Osteocyte (in vitro differentiated cells): Measurements from ENCODE around the gene GRIK4. TPM values are rescaled to one million over a fixed set of nuclear protein-coding genes. Genes with fewer than 3 reads are reported as not detected.
A peak's percentile ranks its signal among the peaks of the same experiment; 100 is the strongest.
"Not testable (repeated sequence)": the region's sequence is repeated elsewhere in the genome, so short reads cannot be mapped to it uniquely, and the experiment has no call there.

Experiments used
- DNase-seq: peaks from one replicate; pipeline ENCODE4 v3.0.0; 2021; ENCODE audit warnings: mixed read lengths; ENCODE audit not compliant: unreplicated experiment; ENCODE audit errors: extremely low spot score
- H3K27ac Mint-ChIP-seq: one replicate; pipeline ENCODE4 v1.8.0; 2021; ENCODE audit warnings: mild to moderate bottlenecking, mixed read lengths; ENCODE audit not compliant: unreplicated experiment
- H3K27me3 Mint-ChIP-seq: one replicate; pipeline ENCODE4 v1.8.0; 2021; ENCODE audit warnings: mixed read lengths; ENCODE audit not compliant: unreplicated experiment
- H3K36me3 Mint-ChIP-seq: one replicate; pipeline ENCODE4 v1.8.0; 2021; ENCODE audit warnings: mixed read lengths; ENCODE audit not compliant: unreplicated experiment
- H3K4me1 Mint-ChIP-seq: one replicate; pipeline ENCODE4 v1.8.0; 2021; ENCODE audit warnings: mixed read lengths; ENCODE audit not compliant: unreplicated experiment
- H3K4me3 Mint-ChIP-seq: one replicate; pipeline ENCODE4 v1.8.0; 2021; ENCODE audit warnings: mild to moderate bottlenecking, moderate library complexity, mixed read lengths; ENCODE audit not compliant: unreplicated experiment
- H3K9me3 Mint-ChIP-seq: one replicate; pipeline ENCODE4 v1.8.0; 2021; ENCODE audit warnings: mixed read lengths; ENCODE audit not compliant: unreplicated experiment
- total RNA-seq: library from RNA; stranded (reverse); gene quantifications from 2 replicates; pipeline ENCODE4 v1.2.1, GENCODE V29; 2021
- TF ChIP-seq, protein P1 (sequence below): fragments of 200-600 bp; sonication (generic); IDR thresholded peaks from 2 replicates; pipeline ENCODE4 v1.5.0; 2021; ENCODE audit warnings: antibody characterized with exemption, mild to moderate bottlenecking, moderate library complexity

GRIK4 gene
- total RNA-seq, 1 donor from 2014 or later = 0.11 TPM

DNA sequence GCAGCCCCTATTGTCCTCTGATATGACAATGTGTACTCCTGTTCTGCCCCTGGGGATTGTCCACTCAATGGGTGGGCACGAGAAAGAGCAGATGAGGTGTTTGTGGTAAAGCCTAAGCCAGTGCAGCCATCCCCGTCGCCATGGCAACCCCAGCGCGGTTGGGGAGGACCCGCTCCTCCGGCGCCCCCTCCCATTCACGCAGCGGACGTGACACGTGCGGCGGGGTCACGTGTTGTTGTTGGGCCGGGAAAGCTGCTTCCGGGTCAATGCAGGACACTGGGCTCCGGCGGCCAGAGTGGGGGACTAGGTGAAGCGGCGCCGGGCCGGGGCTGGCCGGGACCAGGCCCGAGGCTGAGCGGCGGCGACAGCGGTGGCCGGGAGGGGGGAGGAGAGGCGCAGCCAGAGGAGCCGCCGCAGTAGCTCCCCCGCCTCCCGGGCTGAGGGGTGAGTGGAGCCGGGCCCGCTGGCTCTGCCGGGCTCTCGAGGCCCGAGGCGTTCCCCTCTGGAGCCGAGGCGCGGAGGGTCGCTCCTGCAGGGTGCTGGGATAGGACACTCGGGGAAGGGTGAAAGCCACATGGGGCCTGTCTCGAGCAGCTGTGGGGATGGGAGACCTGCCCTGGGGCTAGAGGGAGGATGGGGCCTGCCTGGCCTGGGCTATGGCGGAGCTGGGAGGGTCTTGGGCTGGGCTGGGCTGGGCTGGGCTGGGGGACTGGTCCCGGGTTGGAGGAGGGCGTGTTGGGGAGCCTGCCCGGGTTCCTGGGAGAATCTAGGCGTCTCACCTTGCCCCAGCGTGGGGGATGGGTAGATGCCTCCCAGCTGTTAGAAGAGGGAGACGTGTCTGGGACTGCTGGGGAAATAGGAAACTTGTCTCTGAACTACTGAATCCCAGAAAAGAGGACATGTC lies 512.6 kb downstream of the GRIK4 start, which contains the start of gene TBCEL:
TBCEL (plus strand) TSS at position 255 of the 904 bp plus-strand sequence. CDS start 21,589 bp downstream, outside the sequence.
- Mint-ChIP-seq H3K36me3 (no peaks in the 10 kb centered on the region), H3K9me3 (no peaks in the 10 kb centered on the region), H3K27me3 (peaks cover 4% of the 10 kb centered on the region), H3K4me3 (peak within 1 kb of the TSS; percentile 76), H3K27ac (peak within 1 kb of the TSS; percentile 44), H3K4me1 (peaks cover 15% of the 10 kb centered on the region)
- peak; percentile 97 for DNase-seq
- TF ChIP-seq, protein P1, sequence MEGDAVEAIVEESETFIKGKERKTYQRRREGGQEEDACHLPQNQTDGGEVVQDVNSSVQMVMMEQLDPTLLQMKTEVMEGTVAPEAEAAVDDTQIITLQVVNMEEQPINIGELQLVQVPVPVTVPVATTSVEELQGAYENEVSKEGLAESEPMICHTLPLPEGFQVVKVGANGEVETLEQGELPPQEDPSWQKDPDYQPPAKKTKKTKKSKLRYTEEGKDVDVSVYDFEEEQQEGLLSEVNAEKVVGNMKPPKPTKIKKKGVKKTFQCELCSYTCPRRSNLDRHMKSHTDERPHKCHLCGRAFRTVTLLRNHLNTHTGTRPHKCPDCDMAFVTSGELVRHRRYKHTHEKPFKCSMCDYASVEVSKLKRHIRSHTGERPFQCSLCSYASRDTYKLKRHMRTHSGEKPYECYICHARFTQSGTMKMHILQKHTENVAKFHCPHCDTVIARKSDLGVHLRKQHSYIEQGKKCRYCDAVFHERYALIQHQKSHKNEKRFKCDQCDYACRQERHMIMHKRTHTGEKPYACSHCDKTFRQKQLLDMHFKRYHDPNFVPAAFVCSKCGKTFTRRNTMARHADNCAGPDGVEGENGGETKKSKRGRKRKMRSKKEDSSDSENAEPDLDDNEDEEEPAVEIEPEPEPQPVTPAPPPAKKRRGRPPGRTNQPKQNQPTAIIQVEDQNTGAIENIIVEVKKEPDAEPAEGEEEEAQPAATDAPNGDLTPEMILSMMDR = no peak

DNA sequence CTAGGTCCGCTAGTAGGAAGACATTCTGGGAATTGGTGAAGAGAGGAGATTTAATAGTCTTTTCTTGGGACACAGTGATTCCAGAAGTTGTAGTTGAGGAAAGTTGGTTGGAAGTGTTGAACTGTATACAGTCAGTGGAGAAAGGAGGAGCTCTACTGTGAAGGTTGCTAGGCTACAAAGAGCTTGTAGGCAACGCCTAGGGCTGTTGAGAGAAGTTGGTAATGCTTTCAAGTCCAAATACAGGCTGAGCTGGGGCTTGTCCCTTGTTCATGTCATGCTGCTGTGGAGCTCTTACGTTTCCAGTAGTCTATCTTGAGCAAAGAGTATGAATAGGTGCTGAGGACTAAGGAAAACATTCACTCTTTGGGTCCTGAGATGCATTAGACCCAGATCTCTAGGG lies 513.4 kb downstream of the GRIK4 start:
- Mint-ChIP-seq H3K4me1 (peaks cover 15% of the 10 kb centered on the region), H3K9me3 (no peaks in the 10 kb centered on the region), H3K27ac (peak overlapping the region; percentile 29), H3K27me3 (peaks cover 1% of the 10 kb centered on the region), H3K4me3 (peak overlapping the region; percentile 76), H3K36me3 (no peaks in the 10 kb centered on the region)
- TF ChIP-seq, protein P1 = no peak
- no peak for DNase-seq

DNA sequence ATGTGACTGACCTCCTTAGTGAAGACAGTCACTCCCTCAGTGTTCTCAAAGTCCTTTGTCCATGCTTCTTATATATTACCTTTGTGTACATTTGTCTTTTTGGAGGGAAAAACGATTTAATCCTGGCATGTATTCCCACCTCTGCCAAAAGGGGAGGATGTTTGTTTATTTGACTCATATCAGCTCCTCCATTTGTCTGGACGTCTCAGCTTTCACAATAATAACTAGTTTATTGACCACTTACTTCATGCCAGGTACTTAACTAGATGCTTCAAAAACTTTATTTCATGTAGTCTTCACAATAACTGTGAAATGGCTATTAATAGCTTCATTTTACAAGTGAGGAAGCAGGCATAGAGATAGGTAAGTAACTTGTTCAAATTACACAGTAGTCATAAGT lies 517.6 kb downstream of the GRIK4 start:
- peaks cover 15% of the 10 kb centered on the region for H3K4me1 Mint-ChIP-seq
- H3K4me3 Mint-ChIP-seq = no peak overlapping the region
- no peaks in the 10 kb centered on the region for H3K27me3 Mint-ChIP-seq
- H3K27ac Mint-ChIP-seq = no peak overlapping the region
- H3K36me3 Mint-ChIP-seq = no peaks in the 10 kb centered on the region
- TF ChIP-seq, protein P1 = no peak
- no peak for DNase-seq
- H3K9me3 Mint-ChIP-seq = no peaks in the 10 kb centered on the region

DNA sequence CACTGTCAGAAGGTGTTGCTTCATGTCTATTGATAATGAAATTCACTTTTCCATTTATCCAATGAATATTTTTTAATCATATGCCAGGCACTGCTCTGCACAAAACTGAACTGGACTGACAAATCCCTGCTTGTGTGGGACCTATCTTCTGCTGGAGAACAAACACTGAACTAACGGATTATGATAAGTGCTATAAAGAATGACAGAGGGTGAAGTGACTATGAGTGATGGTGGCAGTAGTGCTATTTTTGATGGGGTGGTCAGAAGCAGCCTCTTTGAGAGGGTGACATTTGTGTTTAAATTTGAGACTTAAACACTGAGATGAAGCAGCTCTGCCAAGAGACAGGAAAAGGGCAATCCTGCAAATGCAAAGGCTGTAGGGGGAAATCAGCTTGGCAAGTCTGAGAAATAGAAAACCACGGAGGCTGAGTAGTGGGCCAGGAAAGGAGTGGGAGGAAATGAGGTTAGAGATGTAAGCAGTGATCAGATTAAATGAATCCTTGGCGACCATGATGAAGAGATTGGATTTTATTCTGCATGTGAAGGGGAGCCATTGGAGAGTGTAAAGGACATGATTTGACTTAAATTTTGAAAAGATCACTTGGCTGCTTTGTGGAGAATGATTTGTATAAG lies 518.4 kb downstream of the GRIK4 start:
- TF ChIP-seq, protein P1 = no peak
- Mint-ChIP-seq H3K4me3 (no peak overlapping the region), H3K27ac (no peak overlapping the region), H3K4me1 (peaks cover 10% of the 10 kb centered on the region), H3K27me3 (no peaks in the 10 kb centered on the region), H3K9me3 (no peaks in the 10 kb centered on the region), H3K36me3 (no peaks in the 10 kb centered on the region)
- DNase-seq = no peak

DNA sequence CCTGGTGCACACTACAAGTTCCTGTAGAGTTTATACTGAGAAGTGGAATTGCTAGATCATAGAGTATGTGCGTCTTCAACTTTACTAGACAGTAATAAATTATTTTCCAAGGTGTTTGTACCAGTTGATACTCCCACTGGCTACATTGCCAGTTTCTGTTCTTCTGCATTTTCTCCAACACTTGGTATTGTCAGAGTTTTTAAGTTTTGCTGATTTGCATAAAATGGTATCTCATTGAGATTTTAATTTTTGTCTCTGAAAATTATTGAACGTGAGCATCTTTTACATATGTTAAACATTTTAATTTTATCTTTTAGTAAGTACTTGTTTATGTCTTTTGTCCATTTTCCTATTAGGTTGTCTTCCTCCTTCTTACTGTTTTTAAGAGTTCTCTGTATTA lies 519.6 kb downstream of the GRIK4 start:
- no peaks in the 10 kb centered on the region for H3K27me3 Mint-ChIP-seq
- no peak overlapping the region for H3K27ac Mint-ChIP-seq
- H3K4me1 Mint-ChIP-seq = peaks cover 3% of the 10 kb centered on the region
- TF ChIP-seq, protein P1 = no peak
- no peaks in the 10 kb centered on the region for H3K36me3 Mint-ChIP-seq
- H3K4me3 Mint-ChIP-seq = no peak overlapping the region
- DNase-seq = no peak
- no peaks in the 10 kb centered on the region for H3K9me3 Mint-ChIP-seq

DNA sequence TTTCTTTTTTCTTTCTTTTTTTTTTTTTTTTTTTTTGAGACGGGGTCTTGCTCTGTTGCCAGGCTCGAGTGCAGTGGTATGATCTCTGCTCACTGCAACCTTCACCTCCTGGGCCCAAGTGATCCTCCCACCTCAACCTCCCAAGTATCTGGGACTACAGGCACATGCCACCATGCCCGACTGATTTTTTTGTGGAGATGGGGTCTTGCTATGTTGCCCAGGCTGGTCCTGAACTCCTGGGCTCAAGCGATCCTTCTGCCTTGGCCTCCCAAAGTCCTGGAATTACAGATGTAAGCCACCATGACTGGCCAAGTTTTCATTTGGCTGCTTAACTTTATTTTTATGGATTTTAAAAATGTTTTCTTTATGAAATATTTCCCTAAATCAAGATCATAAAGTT lies 520.1 kb downstream of the GRIK4 start:
- not testable (repeated sequence) for H3K4me3 Mint-ChIP-seq, H3K27me3 Mint-ChIP-seq, H3K36me3 Mint-ChIP-seq, H3K27ac Mint-ChIP-seq, DNase-seq, H3K9me3 Mint-ChIP-seq, H3K4me1 Mint-ChIP-seq
